ENCODE measurements around the gene DGUOK. TPM values are rescaled to one million over a fixed set of nuclear protein-coding genes. Genes with fewer than 3 reads are reported as not detected.

Gene DGUOK
- total and polyA plus RNA-seq, 10 of the 15 experiments (the other 5 are each of a cell fraction or from before 2014, with no cell fraction given): 64.4 to 234 (median 91.4) TPM

GRCh38 chr2:73930386-73930785 is 3.7 kb downstream of the DGUOK start:
- SMC1A ChIA-PET (ENCODE audit: uncharacterized antibody, unreplicated experiment): interaction anchor here (1.1 to 2.6 kb wide), 10 partner anchors 9 to 65 kb away, joined by 3 to 9 read pairs (median 4); no protein-coding TSS in a partner anchor
- TF ChIP-seq TCF12 (IDR thresholded peaks at IDR 0.05; ENCODE audit: low read depth, low read length): no peak
- no peak for TF ChIP-seq ZNF24 (IDR thresholded peaks at IDR 0.05)
- TF ChIP-seq NFIC (IDR thresholded peaks at IDR 0.05; ENCODE audit: low read depth, low read length): no peak
- TF ChIP-seq, protein P1, sequence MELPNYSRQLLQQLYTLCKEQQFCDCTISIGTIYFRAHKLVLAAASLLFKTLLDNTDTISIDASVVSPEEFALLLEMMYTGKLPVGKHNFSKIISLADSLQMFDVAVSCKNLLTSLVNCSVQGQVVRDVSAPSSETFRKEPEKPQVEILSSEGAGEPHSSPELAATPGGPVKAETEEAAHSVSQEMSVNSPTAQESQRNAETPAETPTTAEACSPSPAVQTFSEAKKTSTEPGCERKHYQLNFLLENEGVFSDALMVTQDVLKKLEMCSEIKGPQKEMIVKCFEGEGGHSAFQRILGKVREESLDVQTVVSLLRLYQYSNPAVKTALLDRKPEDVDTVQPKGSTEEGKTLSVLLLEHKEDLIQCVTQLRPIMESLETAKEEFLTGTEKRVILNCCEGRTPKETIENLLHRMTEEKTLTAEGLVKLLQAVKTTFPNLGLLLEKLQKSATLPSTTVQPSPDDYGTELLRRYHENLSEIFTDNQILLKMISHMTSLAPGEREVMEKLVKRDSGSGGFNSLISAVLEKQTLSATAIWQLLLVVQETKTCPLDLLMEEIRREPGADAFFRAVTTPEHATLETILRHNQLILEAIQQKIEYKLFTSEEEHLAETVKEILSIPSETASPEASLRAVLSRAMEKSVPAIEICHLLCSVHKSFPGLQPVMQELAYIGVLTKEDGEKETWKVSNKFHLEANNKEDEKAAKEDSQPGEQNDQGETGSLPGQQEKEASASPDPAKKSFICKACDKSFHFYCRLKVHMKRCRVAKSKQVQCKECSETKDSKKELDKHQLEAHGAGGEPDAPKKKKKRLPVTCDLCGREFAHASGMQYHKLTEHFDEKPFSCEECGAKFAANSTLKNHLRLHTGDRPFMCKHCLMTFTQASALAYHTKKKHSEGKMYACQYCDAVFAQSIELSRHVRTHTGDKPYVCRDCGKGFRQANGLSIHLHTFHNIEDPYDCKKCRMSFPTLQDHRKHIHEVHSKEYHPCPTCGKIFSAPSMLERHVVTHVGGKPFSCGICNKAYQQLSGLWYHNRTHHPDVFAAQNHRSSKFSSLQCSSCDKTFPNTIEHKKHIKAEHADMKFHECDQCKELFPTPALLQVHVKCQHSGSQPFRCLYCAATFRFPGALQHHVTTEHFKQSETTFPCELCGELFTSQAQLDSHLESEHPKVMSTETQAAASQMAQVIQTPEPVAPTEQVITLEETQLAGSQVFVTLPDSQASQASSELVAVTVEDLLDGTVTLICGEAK (IDR thresholded peaks at IDR 0.05; ENCODE audit: borderline replicate concordance): no peak
- TF ChIP-seq SREBF2 (IDR thresholded peaks at IDR 0.05; ENCODE audit: low read length): no peak
- TF ChIP-seq, protein P2, sequence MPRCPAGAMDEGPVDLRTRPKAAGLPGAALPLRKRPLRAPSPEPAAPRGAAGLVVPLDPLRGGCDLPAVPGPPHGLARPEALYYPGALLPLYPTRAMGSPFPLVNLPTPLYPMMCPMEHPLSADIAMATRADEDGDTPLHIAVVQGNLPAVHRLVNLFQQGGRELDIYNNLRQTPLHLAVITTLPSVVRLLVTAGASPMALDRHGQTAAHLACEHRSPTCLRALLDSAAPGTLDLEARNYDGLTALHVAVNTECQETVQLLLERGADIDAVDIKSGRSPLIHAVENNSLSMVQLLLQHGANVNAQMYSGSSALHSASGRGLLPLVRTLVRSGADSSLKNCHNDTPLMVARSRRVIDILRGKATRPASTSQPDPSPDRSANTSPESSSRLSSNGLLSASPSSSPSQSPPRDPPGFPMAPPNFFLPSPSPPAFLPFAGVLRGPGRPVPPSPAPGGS (IDR thresholded peaks at IDR 0.05; ENCODE audit: borderline replicate concordance, insufficient read depth, low read depth, low read length, poor library complexity, severe bottlenecking): no peak
- peaks cover 13% of the 10 kb centered on the region for H3K4me1 ChIP-seq (ENCODE audit: control insufficient read depth, insufficient read depth, low read length)
- POLR2A ChIA-PET: interaction anchor here (0.6 to 2.3 kb wide), 5 partner anchors 8 to 446 kb away, joined by 4 to 6 read pairs (median 5); partner anchors contain the start of gene STAMBP
- no peaks in the 10 kb centered on the region for H3K27me3 ChIP-seq (replicated peaks in 1 of 2; ENCODE audit: control insufficient read depth in 2 of 2, insufficient read depth in 2 of 2, low read length in 1 of 2)
- peaks cover 0 to 13% of the 10 kb centered on the region in 2 experiments; a peak in 3 of 4 replicates for H3K36me3 ChIP-seq (ENCODE audit: control insufficient read depth in 2 of 2, insufficient read depth in 2 of 2, low read length in 1 of 2)
- BruUV-seq (replicated peaks): no TSS peak
- ATAC-seq (no peak), DNase-seq (ENCODE audit: low read depth, low spot score) (no peak), FAIRE-seq (no peak)
- peak overlapping the region; percentile 40; the same call in 1 of the 2 replicates for H3K4me3 ChIP-seq
- intact Hi-C loops (cut with micrococcal nuclease; ENCODE audit: unreplicated experiment) (no loop called here), in situ Hi-C loops (cut with MboI) (no loop called here)
- H2AFZ ChIP-seq (ENCODE audit: control insufficient read depth, low read depth, low read length): no peak overlapping the region
- no peaks in the 10 kb centered on the region for H4K20me1 ChIP-seq (ENCODE audit: control insufficient read depth, insufficient read depth)
- H3K4me2 ChIP-seq (ENCODE audit: control insufficient read depth, insufficient read depth): 0 out of 2 replicates have a peak overlapping the region, but pooled peaks have one; percentile 75
- RAD21 ChIA-PET (ENCODE audit: unreplicated experiment): interaction anchor here (0.8 to 2.0 kb wide), 7 partner anchors 14 to 102 kb away, joined by 3 to 9 read pairs (median 4); partner anchors contain the start of gene STAMBP
- WGBS (ENCODE audit: insufficient coverage, insufficient replicate concordance, low lambda C conversion rate, missing lambda C conversion rate): 69% methylated on average over 2 of the region's 2 CpGs
- peaks cover 1% of the 10 kb centered on the region; the same call in 1 of the 3 replicates for H3K9me3 ChIP-seq (replicated peaks; ENCODE audit: control insufficient read depth, insufficient read depth, low read length)
- H3K9ac ChIP-seq (ENCODE audit: control insufficient read depth, insufficient read depth, low read length): no peak overlapping the region
- CTCF ChIA-PET: interaction anchor here (0.7 to 4.5 kb wide), 2 partner anchors 19 to 57 kb away, joined by 3 to 20 read pairs; no protein-coding TSS in a partner anchor
- H3K27ac ChIP-seq (ENCODE audit: control insufficient read depth, insufficient read depth): no peak overlapping the region
- peaks cover 61% of the 10 kb centered on the region for H3K79me2 ChIP-seq (ENCODE audit: control insufficient read depth, insufficient read depth, low read length)

All from GM12878 (cell line).